ENCODE data around the gene FAP. TPM values are rescaled to one million over a fixed set of nuclear protein-coding genes. Genes with fewer than 3 reads are reported as not detected.

FAP gene
- total and polyA plus RNA-seq, 2 of the 8 experiments (the other 6 are each of a cell fraction or from before 2014, with no cell fraction given): not detected

DNA sequence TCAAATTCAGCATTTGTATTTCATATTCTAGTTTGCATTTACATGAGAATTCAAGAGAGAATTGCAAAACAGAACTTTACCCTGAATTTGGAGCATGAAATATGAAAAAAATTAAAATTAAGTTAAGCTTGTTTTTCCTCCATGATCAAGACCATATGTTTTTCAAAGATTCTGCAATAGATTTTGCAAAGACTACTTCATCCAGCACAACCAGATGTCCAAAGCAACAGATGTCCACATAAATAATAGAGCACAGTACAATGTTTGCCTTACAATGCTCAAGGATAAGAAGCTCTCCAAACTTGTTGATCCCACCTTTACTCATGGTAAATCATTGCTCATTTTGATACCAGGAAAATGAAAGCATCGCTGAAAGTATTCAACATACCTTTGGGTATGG, 25.6 kb downstream of the FAP start (continued):
- TF ChIP-seq, protein P1, sequence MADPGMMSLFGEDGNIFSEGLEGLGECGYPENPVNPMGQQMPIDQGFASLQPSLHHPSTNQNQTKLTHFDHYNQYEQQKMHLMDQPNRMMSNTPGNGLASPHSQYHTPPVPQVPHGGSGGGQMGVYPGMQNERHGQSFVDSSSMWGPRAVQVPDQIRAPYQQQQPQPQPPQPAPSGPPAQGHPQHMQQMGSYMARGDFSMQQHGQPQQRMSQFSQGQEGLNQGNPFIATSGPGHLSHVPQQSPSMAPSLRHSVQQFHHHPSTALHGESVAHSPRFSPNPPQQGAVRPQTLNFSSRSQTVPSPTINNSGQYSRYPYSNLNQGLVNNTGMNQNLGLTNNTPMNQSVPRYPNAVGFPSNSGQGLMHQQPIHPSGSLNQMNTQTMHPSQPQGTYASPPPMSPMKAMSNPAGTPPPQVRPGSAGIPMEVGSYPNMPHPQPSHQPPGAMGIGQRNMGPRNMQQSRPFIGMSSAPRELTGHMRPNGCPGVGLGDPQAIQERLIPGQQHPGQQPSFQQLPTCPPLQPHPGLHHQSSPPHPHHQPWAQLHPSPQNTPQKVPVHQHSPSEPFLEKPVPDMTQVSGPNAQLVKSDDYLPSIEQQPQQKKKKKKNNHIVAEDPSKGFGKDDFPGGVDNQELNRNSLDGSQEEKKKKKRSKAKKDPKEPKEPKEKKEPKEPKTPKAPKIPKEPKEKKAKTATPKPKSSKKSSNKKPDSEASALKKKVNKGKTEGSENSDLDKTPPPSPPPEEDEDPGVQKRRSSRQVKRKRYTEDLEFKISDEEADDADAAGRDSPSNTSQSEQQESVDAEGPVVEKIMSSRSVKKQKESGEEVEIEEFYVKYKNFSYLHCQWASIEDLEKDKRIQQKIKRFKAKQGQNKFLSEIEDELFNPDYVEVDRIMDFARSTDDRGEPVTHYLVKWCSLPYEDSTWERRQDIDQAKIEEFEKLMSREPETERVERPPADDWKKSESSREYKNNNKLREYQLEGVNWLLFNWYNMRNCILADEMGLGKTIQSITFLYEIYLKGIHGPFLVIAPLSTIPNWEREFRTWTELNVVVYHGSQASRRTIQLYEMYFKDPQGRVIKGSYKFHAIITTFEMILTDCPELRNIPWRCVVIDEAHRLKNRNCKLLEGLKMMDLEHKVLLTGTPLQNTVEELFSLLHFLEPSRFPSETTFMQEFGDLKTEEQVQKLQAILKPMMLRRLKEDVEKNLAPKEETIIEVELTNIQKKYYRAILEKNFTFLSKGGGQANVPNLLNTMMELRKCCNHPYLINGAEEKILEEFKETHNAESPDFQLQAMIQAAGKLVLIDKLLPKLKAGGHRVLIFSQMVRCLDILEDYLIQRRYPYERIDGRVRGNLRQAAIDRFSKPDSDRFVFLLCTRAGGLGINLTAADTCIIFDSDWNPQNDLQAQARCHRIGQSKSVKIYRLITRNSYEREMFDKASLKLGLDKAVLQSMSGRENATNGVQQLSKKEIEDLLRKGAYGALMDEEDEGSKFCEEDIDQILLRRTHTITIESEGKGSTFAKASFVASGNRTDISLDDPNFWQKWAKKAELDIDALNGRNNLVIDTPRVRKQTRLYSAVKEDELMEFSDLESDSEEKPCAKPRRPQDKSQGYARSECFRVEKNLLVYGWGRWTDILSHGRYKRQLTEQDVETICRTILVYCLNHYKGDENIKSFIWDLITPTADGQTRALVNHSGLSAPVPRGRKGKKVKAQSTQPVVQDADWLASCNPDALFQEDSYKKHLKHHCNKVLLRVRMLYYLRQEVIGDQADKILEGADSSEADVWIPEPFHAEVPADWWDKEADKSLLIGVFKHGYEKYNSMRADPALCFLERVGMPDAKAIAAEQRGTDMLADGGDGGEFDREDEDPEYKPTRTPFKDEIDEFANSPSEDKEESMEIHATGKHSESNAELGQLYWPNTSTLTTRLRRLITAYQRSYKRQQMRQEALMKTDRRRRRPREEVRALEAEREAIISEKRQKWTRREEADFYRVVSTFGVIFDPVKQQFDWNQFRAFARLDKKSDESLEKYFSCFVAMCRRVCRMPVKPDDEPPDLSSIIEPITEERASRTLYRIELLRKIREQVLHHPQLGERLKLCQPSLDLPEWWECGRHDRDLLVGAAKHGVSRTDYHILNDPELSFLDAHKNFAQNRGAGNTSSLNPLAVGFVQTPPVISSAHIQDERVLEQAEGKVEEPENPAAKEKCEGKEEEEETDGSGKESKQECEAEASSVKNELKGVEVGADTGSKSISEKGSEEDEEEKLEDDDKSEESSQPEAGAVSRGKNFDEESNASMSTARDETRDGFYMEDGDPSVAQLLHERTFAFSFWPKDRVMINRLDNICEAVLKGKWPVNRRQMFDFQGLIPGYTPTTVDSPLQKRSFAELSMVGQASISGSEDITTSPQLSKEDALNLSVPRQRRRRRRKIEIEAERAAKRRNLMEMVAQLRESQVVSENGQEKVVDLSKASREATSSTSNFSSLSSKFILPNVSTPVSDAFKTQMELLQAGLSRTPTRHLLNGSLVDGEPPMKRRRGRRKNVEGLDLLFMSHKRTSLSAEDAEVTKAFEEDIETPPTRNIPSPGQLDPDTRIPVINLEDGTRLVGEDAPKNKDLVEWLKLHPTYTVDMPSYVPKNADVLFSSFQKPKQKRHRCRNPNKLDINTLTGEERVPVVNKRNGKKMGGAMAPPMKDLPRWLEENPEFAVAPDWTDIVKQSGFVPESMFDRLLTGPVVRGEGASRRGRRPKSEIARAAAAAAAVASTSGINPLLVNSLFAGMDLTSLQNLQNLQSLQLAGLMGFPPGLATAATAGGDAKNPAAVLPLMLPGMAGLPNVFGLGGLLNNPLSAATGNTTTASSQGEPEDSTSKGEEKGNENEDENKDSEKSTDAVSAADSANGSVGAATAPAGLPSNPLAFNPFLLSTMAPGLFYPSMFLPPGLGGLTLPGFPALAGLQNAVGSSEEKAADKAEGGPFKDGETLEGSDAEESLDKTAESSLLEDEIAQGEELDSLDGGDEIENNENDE (IDR thresholded peaks at IDR 0.05; ENCODE audit: insufficient replicate concordance, low read length): no peak
- TF ChIP-seq TAF7 (optimal IDR thresholded peaks at IDR 0.05; ENCODE audit: borderline replicate concordance, low read depth, low read length) (no peak), FOSL1 (IDR thresholded peaks at IDR 0.05; ENCODE audit: insufficient read depth, low read depth, low read length) (no peak), POLR2AphosphoS5 (IDR thresholded peaks at IDR 0.05; ENCODE audit: low read depth, low read length) (no peak), SAP30 (IDR thresholded peaks at IDR 0.05; ENCODE audit: insufficient read depth, insufficient replicate concordance, low read length) (no peak), EZH2 (IDR thresholded peaks at IDR 0.05; ENCODE audit: low read depth, low read length, severe bottlenecking) (no peak), TBP (IDR thresholded peaks at IDR 0.05; ENCODE audit: low read depth, low read length) (no peak)
- TF ChIP-seq, protein P2, sequence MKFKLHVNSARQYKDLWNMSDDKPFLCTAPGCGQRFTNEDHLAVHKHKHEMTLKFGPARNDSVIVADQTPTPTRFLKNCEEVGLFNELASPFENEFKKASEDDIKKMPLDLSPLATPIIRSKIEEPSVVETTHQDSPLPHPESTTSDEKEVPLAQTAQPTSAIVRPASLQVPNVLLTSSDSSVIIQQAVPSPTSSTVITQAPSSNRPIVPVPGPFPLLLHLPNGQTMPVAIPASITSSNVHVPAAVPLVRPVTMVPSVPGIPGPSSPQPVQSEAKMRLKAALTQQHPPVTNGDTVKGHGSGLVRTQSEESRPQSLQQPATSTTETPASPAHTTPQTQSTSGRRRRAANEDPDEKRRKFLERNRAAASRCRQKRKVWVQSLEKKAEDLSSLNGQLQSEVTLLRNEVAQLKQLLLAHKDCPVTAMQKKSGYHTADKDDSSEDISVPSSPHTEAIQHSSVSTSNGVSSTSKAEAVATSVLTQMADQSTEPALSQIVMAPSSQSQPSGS (IDR thresholded peaks at IDR 0.05; ENCODE audit: low read length): no peak

All from H1 (cell line).